ENCODE measurements around the gene NPFFR1.

DNA sequence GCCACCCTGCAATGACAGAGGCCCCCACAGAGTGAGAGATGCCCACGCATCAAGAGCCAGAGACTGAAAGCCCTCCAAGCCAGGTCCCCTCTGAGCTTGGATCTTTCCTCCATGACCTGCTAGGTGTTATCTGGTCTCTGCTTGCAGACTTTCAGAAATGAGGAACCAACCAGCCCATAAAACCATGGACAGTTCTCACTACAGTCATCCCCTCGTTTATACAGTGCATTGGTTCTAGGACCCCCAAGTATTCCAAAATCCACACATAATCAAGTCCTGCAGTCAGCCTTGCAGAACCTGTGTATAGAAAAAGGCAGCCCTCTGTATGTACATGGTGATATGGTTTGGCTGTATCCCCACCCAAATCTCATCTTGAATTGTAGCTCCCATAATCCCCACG, 23.1 kb downstream of the NPFFR1 start:
- no peak for TF ChIP-seq POLR2A (IDR thresholded peaks at IDR 0.05; ENCODE audit: low read depth, low read length)
- no peak for TF ChIP-seq TAF1 (IDR thresholded peaks at IDR 0.05; ENCODE audit: low read depth, low read length)
- no peak for TF ChIP-seq POLR2AphosphoS5 (IDR thresholded peaks at IDR 0.05; ENCODE audit: low read depth, low read length)
- no peak for TF ChIP-seq PAX5 (IDR thresholded peaks at IDR 0.05; ENCODE audit: insufficient read depth, low read length, severe bottlenecking)
- no peak for TF ChIP-seq POU2F2 (IDR thresholded peaks at IDR 0.05; ENCODE audit: low read depth, low read length)

Measured in GM12891 (cell line).